Activated CD4-positive, alpha-beta T cell treated with anti-CD3 and anti-CD28 coated beads for 4 hours (primary cell): ENCODE measurements around the gene MED8.
"Not testable (repeated sequence)": the region's sequence is repeated elsewhere in the genome, so short reads cannot be mapped to it uniquely, and the experiment has no call there.

ENCODE experiments used
- DNase-seq, 2 donors: peaks; one replicate each; pipeline ENCODE4 v3.0.0-alpha.2; 2020

The MED8 gene

GRCh38 chr1:43421976-43422750 lies 32.6 kb upstream of the MED8 start:
- DNase-seq = no peak

DNA sequence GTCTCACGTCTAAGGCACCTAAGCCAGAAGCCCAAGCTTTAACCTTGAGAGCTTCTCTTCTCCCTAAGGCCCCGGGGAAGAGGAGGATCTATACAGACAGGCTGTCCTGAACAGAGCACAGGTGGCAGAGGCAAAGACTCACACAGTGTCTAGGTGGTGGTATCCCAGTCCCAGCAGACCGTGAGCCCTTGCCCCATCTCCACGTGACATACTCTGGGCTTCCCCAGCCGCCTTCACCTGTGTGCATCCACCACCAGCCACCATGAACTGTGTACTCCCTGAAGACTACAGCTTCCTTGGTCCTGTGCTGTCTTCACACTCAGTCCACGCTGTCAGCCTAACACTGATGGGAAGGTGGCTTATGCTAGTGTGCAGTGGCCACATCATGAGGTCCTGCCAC lies 31.8 kb upstream of the MED8 start:
- no peak for DNase-seq

DNA sequence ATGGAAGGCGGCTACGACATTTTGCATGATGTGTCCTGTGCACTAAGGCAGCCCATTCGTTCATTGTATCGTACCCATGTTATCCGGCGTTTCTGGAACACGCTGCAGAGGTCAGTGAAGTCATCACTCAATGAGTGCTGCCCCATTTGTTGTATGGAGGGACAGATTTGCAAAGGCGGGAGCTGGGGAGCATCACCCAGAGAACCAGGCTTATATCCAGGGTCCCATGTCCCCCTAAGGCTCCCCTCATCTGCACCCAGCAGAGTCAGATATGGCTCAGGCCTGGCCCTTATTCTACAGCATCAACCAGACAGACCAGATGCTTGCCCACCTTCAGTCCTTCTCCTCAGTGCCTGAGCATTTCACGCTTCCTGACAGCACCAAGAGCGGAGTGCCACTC lies 31.3 kb upstream of the MED8 start:
- DNase-seq = no peak

- no peak for DNase-seq
Measured at GRCh38 chr1:43419627-43420425, 30.2 kb upstream of the MED8 start.

DNA sequence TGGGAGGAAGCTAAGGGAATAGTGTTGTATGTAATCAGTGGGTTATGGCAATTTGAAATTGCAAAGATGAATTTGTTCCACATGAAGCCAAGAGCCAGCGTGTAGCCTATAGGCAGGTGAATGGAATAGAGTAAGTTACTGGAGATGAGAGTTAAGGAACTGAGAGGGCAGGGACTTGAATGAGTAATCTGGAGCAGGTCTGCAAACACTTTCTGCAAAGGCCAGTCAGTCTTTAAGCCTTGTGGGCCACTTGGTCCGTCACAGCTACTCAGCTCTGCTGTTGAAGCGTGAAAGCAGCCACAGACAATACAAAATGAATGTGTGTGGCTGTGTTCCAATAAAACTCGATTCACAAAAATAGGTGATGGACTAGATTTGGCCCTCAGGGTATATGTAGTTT lies 29.3 kb upstream of the MED8 start:
- DNase-seq = no peak

GRCh38 chr1:43415901-43416300 lies 26.3 kb upstream of the MED8 start:
- no peak for DNase-seq

- peak; percentile 62 to 69 for DNase-seq
Measured at GRCh38 chr1:43414634-43415223, 25.1 kb upstream of the MED8 start.

DNA sequence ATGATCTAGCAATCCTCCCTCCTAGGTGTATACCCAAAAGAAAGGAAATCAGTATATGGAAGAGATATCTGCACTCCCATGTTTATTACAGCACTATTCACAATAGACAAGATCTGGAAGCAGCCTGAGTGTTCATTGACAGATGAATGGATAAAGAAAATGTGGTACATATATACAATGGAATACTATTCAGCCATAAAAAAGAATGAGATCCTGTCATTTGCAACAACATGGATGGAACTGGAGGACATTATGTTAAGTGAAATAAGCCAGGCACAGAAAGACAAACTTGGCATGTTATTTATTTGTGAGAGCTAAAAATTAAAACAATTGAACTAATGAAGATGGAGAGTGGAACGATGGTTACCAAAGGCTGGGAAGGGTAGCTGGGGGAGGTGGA lies 23.8 kb upstream of the MED8 start:
- not testable (repeated sequence) for DNase-seq

- no peak for DNase-seq
Measured at GRCh38 chr1:43410571-43410970, 21.0 kb upstream of the MED8 start.

GRCh38 chr1:43405876-43406234 lies 16.3 kb upstream of the MED8 start:
- no peak for DNase-seq

DNA sequence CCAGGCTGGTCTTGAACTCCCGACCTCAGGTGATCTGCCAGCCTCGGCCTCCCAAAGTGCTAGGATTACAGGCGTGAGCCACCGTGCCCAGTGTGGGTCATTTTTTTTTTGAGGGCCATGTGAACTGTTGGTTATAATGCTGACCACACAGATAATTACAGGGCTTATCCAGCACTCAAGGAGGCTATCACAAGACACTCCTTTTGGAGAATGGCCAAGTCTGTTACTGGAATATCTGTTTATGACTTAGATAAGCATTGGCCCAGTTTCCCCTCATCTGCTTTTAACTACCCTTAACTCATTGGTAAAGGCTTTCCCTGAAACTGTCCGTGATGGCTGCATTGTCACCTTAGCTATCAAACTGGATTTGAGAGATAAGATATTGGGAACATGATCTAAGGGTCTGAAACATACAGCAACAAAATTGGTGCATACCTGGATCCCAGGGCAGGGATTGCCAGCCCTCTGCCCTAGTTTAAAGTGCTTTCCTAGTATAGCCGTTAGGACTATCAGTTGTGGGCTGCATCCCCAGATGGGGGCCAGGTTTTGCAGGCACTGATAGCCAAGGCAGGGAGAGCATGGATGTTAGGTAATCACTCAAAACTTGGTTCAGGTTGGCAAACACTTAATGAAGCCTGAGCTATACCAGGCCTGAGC lies 15.7 kb upstream of the MED8 start:
- DNase-seq = no peak

GRCh38 chr1:43404353-43404752 lies 14.8 kb upstream of the MED8 start:
- DNase-seq = no peak

DNA sequence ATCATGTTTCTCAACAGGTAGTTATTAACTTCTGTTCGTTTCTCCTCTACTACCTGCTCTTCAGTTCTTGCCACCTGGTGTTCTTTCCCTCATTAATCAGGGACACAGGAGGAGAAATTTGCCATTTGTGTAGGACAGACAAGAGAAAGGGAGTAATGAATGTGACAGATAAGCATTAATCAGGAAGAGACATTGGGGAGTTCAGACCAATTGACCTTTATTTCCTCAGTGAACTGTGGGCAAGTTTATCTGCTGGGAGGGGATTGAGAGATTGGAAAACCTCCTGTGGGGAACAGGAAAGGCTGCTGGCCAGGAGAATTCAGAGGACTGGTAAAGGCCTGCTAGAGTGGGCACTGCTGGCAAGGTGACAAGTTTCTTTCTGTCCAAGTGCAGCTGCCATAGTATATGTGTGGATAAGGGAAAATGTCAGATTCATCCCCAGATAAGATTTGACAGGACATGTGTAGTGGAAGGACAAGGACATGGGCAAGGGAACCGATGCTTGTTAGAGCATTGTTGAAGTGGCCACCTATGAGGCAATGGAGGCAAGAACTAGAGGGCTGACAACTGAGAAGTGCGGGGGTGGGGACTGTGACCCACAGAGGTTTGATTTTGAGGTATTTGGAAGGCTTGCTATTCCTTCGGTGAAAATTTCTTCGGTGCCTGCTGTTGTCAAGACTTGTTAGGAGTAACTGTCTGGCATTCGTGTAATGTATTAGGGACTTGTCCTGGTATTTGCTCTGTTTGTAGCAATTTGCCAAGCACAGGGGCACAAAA lies 12.7 kb upstream of the MED8 start:
- no peak for DNase-seq

DNA sequence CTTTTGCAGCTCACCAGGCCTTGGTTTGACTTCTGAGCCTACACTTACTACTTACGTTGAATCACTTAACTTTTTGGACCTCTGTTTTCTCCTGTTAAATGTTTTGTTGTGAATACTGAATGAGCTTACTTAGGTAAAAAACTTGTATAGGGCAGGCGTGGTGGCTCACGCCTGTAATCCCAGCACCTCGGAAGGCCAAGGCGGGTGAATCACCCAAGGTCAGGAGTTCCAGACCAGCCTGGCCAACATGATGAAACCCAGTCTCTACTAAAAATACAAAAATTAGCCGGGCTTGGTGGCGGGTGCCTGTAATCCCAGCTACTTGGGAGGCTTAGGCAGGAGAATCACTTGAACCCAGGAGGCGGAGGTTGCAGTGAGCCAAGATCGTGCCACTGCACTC lies 10.8 kb upstream of the MED8 start:
- DNase-seq = not testable (repeated sequence)

DNA sequence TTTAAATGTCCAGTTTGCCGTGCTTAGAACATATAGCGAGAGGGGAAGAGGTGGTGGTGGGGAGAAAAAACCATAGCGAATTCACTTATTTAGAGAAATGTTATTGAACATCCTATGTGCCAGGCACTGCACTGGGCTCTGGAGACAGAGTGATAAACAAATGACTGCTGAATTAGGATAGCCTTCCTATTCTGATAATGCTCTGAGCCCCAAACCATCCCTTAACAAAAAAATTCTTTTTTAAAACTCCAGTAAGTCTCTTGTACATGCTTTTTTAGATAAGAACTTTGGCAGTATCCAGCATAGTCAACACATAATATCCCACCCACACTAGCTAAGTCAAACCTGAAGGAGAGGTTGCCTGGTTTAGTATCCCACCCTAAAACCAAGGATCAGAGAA lies 8.6 kb upstream of the MED8 start:
- DNase-seq = no peak

GRCh38 chr1:43396059-43396458 lies 6.5 kb upstream of the MED8 start:
- no peak for DNase-seq

DNA sequence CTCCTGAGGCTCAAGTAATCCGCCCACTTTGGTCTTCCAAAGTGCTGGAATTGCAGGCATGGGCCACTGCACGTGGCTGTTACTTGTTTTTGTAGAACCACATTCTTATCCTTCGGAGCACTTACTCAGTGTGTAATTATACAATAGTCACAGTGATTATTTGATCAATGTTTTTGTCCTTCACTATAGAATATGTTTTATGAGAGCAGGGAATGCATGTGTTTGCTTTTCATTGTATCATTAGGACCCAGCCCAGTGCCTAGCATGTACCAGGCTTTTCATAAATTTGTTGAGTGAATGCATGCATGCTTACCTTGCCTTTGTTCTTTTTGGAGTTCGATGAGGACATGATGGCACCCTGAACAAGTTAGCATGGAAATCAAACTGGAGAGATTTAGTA lies 5.9 kb upstream of the MED8 start:
- DNase-seq = no peak

DNA sequence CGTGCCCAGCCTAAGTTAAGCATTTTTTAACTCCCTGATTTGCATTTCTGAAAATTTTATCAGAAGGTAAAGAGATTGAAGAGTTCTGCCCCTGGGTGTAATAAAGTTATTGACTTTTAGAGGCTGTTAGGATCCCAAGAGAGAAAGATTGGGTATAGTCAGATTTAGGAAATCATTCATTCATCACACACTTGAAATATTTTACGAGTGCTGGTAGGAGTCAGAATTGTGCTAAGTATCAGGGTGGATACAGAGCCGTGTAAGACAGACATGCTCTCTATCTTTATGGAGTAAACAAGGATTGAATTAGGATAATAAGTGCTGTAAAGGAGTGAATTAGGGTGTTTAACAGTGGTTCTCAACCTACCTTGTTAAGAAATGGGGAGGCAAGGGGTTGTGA lies 3.1 kb upstream of the MED8 start:
- no peak for DNase-seq

- DNase-seq = no peak
Measured at GRCh38 chr1:43388613-43389012, 987 bp downstream of the MED8 start.

GRCh38 chr1:43387976-43388599 lies 1.5 kb downstream of the MED8 start:
- DNase-seq = no peak

DNA sequence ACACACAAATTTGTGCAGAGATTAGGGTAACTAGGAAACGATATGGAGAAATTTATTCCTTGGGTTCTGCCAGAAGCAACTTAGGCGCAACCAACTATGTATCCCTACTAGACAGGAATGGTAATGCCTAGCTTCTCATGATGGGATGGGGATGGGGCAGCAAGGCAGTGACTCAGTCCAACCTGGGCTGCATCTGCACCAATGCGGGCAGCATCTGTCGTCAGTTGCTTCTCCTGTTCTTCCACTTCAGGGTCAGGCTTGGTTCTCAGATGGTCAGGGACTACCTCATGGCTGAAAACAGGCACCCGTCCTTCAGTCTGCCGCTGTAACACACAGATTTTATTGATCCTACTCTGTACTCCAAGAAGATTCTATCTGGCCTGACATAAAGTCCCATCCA lies 2.9 kb downstream of the MED8 start:
- no peak for DNase-seq

- no peak for DNase-seq
Measured at GRCh38 chr1:43383449-43383848, 6.2 kb downstream of the MED8 start.
